Esophagus mucosa (tissue), 1 donor: ENCODE data around the gene CACNA1S. TPM values are rescaled to one million over a fixed set of nuclear protein-coding genes. Genes with fewer than 3 reads are reported as not detected.

ENCODE experiments used
- ATAC-seq: fragments of 200-7000 bp; cut with Tn5 transposase; one replicate; pipeline ENCODE4 v1.9.1; 2020
- total RNA-seq: library from RNA; stranded (reverse); gene quantifications from one replicate; pipeline ENCODE4 v1.2.4, GENCODE V29; 2023
- donor health status: DM: yes; HTN: yes; CAD: no.

The CACNA1S gene
- total RNA-seq, 1 donor from 2014 or later: not detected

DNA sequence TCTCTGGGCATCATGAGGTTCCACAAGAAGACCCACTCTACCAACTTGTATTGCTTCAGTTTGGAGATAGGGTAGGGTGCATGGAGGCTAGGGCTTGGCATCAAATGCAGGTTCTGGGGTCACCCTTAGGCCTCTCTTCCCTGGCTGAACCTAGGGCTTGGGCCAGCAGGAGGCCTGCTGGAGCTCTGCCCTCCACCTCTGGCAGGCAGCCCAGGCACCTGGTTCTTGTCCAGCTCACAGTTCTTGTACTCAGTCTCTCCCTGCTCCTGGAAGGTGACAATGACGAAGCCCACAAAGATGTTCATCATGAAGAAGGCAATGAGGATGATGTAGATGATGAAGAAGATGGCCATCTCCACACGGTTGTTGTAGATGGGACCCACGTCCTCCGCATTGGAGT is 51.2 kb downstream of the CACNA1S start:
- ATAC-seq: no peak

DNA sequence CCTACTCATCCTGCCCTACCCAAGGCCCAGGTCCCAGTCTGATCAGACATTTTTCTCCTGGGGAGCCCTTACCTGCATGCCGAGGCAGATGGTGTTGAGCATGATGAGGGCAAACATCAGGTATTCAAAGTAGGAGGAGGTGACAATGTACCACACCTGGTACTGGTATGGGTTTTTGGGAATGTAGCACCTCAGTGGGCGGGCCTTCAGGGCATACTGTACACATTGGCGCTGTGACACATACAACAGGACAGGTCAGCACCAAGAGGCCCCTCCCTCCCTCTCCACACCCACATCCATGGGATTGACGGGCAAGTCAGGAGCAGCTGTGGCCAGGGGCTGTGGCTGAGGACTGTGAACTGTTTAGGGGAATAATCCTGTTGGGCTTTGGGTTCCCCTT is 51.6 kb downstream of the CACNA1S start:
- ATAC-seq: peak; percentile 67

DNA sequence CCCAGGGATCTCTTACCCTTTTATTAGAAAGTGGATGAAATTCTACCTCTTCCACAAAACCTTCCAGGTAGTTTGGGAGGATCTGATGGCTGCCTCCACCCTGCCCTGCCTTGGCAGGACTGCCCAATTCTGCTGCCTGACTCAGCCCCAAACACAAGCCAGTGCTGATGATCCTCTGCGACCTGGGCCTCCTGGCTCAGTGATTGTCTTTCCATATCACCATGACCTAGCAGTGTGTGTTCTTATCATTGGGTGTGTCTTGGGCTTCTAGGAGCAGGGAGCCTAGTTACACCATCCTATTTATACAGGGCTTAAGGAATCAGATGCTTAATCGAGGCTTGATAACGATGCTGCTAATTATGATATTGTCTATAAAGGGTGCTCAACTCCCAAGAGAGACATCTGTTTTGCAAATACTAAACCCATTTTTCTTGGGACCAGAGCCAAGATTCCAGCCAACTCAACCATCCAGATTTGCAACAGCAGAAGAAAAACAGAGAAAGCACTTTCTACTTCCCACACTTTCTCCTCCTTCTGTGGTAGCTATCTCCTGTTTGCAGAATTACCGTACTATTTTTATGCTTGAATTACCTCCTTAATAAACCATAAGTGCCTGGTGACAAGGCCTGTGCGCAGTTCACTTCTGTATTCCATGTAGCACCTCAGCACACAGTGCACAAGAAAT is 52.2 kb downstream of the CACNA1S start:
- no peak for ATAC-seq

DNA sequence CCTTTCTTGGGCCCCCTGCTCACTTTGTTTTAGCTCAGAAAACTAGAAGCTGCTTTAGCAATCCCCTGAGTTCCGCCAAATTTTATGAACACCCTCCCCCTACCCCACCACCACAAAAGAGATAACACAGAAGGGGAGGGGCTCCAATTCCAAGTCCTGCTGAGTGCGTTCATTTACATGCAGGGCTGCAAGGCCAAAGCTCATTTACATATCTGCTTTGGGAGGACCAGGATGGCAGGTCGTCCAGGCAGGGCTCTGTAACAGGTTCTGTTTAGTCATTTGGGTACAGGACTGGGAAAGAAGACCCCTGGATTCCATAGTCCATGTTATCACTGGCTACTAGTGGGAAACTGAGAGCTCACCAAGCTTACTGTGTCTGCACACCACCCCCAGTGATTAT is 52.8 kb downstream of the CACNA1S start:
- ATAC-seq: no peak

DNA sequence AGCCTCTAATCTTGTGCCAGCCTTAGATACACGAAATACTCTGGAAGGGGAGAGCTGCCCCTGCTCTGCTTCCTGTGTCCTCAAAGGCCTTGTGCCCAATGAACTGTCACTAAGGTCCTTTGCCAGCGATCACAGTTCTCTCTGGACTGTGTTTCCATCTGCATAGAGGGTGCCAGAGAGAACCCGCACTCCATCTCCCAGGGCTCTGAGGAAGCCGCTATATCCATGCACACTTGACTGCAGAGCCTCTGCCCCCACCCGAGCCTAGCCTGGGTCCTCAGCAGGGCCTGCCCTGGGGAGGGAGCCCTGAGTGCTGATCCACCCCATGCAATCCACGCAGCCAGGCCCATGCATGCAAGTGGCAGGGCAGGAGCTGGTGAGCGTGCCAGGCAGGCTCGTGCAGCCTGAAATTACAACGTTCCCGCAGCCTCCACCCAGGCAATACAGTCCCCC is 58.1 kb downstream of the CACNA1S start:
- no peak for ATAC-seq

DNA sequence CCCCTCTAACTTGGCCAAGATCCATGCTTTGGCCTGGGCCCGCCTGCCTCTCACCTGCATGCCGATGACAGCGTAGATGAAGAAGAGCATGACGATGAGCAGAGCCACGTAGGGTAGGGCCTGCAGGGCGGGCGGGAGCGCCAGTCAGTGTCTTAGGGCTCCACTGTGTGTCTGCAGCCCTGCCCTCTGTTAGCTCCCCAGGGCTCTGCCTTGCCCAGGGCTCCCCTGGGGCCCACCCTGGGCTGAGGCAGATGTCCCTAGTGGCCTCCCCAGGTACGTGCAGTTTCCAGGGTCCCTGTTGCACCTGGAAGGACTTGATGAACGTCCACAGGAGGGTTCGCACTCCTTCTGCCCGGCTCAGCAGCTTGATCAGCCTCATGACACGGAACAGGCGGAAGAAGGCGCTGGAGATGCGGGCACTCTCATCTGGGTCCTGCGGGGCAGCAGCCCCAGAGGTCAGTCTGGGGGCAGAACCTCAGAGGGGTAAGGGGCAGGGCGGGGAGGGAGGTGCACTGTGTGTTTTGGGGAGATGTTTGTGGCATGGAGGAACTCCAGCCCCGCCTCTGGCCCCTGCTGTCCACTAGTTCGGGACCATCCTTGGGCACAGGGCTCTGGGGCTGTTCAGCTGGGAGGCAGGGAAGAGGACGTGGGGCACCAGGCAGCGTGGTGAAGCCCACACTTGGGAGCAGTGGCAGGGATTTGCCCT is 58.9 kb downstream of the CACNA1S start:
- ATAC-seq: peak; percentile 9

DNA sequence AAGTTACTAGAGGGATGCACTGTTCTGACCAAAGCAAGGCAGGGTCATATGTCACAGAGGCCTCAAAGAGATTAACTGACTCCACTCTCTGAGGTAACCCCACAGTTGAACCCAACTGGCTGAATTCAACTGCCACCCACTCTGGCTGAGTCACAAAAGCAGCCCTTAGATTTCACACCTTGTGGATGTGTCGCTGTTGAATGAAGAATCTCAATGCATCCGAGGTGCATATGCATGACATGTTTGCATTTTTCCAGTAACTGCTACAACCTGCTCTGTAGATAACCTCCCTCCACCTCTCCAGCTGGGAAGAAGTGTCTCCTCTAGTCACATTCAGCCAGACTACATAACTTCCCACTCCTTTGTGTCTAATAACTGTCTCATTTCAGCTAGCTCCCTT is 60.8 kb downstream of the CACNA1S start:
- no peak for ATAC-seq

DNA sequence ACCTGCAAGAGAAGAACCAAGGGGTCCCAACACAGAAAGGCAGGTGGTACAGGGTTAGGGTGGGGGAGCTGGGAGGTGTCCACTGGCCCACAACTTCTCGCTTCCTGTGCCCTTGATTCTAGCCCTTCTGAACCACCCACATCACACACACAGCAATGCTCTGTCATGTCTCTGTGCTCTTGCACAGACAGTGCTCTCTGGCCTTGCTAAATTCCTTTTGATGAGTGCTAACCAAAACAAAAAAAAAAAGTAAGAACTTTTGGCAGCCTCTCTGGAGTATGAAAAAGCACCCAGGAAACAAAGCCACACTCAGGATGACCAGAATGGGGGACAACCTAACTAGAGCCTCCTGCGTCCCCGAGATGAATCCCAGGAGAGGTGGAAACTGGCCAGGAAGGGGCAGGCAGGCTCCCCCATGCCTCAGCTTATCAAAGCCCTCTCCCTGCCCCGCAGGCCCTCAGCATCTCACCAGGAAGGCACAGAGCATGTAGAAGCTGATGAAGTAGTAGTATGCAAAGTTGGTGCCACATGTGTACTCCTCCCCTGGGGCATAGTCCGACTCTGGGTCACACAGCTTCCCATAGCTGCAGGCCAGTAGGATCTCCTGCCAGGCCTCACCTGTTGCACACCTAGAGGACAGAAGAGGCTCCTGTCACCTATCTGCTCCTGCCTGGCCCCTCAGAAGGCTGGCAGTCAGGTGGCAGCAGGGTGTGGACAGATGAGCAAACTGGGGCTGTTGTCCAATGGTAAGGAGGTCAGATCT is 61.5 kb downstream of the CACNA1S start:
- no peak for ATAC-seq

DNA sequence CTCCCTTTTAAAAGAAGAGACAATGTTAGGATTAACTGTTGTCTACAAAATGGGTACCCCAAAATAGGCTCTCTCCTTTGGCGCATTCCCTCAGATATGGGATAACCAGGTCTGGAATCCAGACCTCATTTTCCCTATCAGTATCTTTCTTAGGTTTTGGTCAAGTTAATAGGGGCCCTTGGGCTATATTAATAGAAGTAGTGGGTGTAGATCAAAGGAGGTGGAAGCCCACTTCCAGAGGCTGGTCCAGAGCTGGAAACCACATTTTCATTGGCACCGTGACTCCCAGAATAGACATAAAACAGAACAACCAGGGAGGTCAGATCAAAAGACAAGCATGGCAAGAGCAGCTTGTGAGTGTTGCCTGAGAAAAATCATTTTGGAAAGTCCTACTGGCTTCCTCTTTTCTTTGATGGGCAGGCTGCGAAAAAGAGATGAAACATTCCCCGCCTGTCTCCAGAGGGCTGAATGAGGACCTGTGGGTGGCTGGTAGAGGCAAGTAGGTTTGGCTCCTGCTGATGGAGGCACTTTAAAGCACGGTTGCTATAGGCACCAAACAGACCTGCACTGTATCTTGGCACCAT is 62.9 kb downstream of the CACNA1S start:
- ATAC-seq: no peak

DNA sequence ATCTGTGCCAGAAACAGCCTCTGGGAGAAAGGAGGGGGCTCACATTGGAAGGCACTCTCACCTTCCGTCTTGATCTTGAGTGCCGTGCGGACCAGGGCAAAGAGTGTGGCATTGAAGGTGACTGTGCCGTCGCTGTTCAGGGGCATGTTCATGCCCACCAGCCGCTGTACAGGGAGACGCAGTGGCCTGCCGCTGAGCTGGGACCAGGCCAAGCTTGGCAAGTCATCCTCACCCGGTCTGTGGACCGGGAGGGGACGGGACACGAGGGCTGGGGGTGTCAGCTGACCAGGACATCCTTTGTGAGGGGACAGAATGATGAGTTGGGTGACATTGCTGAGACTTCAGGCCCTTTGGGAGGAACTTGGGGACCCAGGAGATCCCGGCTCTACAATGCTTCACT is 63.7 kb downstream of the CACNA1S start:
- no peak for ATAC-seq

DNA sequence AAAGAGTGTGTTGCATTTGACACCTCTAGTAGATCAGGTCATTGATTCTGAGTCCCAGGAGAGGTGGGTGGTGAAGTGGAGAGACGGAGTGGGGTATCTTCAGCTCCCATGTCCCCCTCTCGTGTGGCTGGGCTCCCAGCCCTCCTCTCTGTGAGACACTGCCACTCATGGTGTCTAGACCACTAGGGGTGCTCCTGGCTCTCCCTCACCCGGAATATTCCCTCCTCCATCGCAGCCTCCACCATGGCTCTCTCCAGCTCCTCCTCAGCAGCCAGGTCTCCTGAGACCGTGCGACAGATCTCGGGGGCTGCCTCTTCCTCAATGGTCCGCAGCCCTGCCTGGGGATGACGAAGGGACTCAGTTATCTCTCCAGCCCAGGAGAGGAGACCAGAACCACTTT is 68.1 kb downstream of the CACNA1S start:
- no peak for ATAC-seq

DNA sequence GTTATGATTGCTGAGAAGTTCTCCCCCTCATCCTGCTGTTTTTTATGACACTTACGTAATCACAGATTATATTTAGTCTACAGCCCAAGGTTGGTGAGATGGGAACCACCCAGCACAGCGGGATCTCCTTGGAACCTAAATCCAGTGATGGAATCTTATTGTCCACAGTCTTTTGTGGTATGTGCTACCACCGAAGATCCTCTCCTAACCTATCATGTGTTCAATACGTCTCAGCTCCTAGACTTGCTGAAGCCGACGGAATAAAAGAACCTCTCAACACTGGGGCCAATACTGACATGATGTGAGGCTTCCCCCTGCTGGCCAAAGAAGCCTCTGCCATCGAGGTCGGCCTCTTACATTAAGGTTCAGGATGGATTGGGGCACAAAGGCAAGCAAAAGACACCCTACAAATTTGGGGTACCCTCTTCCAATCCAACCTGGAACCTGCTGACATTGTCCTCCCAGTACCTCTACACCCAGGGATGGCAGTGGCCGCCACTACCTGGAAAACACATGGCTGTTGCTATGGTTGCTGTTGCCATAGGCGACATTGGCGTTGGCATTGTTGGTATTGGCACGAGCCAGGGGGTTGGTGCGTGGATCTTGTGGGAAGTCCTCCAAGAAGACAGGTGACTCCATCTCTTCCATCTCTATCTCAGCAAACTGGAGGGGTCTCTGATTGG is 69.3 kb downstream of the CACNA1S start:
- peak; percentile 83 for ATAC-seq

DNA sequence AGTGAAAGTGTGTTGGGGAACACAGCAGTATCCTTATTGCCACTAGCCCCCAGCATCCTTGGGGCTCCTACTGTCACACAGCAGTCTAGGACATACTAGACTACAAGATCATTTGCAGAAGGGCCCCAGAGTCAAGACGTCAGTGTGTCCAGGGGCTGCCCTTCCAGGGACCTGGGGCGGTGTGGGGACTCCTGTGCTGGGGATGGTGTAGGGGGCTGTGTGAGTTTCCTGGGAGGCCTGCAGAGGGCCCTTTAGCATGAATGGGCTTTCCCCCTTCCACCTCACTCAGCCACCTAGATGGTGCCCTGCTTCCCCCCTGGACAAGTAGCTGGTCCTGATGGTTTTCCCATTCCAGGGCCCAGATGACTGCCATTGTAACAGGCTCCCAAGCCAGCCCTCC is 71.2 kb downstream of the CACNA1S start:
- ATAC-seq: no peak

DNA sequence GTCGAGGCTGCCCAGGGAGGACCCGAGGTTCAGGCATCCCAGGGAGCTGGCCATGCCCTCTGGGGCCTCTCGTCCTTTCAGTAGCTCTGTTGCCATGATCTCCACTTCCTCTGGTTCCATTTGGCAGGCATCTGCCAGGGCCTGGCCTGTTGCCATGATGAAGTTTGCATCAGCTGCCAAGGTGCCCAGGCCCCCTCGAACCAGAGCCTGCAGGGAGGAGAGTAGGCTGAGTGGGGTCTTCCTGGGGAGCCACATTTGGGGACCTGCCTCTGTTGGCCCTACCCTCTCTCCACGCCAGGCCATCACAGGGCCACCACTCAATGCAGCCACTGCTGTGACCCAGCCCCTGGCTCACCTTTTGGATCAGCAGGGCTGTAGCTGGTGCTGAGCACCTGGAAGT is 72.3 kb downstream of the CACNA1S start:
- ATAC-seq: no peak

DNA sequence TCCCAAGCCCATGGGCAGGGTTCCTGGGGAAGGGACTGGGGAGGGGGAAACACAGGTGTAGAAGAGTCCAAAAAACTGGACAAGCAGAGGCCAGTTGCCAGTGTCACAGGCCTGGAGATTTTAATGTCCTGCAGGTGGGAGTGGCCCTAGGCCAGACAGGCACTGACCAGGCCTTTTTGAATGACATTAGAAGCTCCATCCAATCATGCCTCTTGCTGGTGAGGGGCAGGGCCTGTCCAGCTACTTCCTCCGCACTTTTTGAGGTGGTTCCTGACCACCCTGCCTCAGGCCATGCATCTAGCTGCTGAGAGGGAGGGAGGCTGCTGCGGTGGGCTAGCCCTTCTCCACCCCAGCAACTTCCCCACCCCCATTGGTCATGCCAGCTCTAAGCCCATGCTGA is 72.8 kb downstream of the CACNA1S start:
- no peak for ATAC-seq

DNA sequence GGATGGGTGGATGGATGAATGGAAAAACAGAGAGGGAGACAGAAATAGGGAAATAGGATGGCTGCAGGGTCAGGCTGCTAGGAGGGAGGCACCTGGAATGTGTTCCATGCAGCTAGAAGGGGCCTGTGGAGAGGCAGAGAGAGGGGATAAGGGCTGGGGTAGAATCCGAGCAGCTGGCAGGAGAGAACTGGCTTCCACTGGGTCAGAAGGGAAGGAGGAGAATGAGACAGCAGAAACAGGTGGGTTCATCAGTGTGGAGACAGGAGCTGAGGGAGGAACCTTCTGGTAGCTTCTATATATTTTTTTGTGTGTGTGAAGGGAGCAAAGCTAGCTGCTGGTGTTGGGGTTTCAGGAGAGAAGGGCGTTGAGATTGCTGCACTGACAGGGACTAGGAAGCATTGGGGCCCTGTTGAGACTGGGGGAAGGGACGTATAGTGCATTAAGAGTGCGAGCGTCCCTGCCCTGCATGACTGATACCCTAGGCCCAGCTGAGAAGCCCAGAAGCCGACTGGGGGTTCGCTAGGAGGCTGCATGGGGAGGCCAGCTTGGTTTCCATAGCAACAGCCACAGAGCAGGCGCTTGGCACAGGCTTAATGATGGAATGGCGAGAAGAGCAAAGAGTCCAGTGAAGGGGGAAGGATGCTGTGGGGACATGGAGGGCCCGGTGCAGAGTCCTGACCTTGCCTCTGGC is 73.9 kb downstream of the CACNA1S start:
- no peak for ATAC-seq

DNA sequence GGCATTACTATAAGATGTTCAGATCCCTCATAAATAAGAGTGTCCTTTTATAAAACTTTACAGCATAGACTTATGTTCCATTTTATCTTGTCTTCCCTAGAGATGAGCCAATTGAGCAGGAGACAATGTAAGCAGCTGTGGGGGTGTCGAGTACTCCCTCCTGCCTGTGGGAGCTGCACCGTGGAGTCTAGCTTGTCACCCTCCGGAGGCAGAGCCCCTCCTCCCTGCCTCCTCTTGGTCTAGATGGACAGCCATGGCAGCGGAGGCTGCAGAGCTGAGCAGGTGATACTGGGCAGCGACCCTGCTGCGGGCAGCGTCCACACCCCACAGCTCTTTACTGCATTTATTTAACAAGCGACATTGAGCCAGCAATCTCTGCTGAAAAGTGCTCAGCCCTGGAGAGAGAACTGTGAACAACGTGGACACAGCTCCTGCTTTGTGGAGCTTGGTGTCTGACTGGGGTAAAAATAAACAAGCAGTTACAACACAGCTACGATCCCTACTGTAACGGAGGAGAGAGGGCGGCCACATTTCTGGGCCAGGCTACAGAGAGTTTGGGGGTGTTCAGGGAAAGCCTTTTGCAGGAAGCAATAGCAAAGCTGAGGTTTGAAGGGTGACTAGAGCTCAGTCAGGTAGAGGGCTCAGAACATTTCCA is 75.9 kb downstream of the CACNA1S start:
- ATAC-seq: no peak

DNA sequence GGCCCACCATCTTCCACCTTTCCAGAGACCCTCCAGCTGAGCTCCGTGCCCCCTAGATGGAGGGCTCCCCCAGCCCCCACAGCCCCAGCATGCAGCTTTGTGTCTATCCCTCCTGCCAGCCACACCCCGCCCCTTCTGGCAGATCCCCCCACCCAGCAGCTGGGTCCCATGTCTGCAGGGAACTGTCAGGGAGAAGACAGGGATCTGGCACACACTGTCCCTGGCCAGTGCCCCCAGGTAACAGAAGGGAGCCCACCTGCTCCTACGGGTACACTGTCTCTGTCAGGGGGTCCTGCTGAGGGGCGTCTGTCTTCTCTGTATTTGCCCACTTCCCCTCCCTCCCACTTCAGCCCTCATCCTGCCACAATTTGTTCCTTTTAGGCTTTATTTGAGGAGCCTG is 77.6 kb downstream of the CACNA1S start:
- no peak for ATAC-seq

DNA sequence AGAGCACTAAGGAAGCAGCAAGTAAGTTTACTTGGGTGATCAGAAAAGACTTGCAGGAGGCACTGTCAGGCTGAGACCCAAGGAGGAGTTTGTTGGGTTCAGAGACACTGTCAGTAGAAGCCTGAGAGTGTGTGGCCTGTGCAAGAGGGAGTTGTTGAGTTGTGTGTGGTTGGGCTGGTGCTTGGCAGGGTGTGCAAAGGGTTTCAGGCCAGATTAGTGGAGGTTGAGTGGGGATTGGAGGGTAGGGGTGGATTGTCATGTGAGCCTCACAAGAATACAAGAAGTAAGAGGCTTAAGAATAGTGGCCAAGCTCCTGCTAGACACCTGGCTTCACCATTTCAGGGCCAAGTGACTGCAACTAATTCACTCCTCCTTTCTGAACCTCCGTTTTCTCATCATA is 79.8 kb downstream of the CACNA1S start:
- ATAC-seq: no peak

DNA sequence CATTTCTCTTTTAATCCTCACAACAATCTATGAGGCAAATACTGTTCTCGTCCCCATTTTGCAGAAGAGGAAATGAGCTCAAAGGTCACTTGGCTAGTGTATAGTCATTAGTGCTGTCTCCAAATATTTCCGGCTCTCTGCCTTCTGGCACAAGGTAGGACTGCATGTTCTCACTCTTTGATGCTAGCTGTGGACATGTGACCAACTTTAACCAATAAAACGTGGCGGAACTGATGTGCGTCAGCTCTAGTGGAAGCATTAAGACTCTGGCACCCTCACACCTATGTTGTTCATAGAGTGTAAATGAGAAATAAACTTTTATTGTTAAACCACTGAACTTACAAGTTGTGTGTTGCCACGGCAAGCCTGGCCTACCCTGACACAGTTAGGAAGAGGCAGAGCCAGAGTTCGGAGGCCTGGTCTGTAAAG is 83.8 kb downstream of the CACNA1S start:
- peak; percentile 39 for ATAC-seq

DNA sequence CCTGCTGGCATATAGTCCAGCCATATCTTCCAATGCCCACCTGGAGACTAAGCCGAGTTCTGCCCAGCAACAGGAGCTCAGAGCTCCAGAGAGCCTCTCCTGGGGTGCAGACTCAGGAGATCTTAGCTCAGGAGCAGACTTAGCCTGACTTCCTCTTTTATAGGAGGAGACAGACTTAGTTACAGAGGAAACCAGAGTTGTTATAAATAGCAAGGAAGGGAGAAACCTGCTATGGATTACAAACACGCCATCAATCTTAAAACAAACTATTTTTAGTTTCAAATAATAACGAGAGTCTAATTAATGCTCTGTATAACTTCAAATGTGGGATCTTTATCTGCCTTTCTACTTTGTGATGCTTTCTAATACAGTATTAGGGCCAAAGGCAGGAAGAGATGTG is 85.4 kb downstream of the CACNA1S start:
- no peak for ATAC-seq

DNA sequence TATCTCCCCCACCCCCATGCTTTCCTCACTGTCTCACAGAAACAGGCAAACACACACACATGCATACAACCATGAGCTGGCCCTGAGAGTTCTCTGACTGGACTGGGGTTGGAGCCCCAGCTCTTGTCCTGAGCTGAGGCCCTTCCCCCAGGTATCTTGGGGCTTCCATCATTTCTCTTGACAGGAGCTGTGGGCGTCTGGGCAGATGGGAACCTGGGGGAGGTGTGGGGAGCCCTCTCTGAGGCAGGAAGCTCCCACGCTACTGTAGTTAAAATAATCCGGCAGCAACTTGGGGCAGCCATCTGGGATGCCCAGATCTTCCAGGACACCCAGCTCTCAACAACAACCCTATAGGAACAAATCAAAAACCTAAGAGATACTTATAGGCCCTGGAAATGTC is 86.0 kb downstream of the CACNA1S start:
- no peak for ATAC-seq
